Measurements from ENCODE around the gene GRIK4. TPM values are rescaled to one million over a fixed set of nuclear protein-coding genes. Genes with fewer than 3 reads are reported as not detected.

Gene GRIK4
- total RNA-seq, 1 experiment from 2014 or later: 3.3 TPM

- TF ChIP-seq PRDM15 (CRISPR knock-in tag; IDR thresholded peaks at IDR 0.05): no peak
Observed at GRCh38 chr11:120681434-120682331, 170.1 kb downstream of the GRIK4 start (continued).

GRCh38 chr11:120682332-120682649 lies 170.7 kb downstream of the GRIK4 start:
- DNase-seq (ENCODE audit: low spot score) (no peak), ATAC-seq (no peak)
- CTCF ChIA-PET: interaction anchor here (0.7 to 3.7 kb wide), 11 partner anchors 14 to 471 kb away, joined by 3 to 32 read pairs (median 4); partner anchors contain the start of gene GRIK4
- Mint-ChIP-seq H3K27ac (peak overlapping the region; percentile 18; the same call in 1 of the 2 replicates), H3K9me3 (peaks cover 4% of the 10 kb centered on the region; the same call in 1 of the 2 replicates), H3K4me1 (peaks cover 22% of the 10 kb centered on the region), H3K4me3 (no peak overlapping the region), H3K36me3 (no peaks in the 10 kb centered on the region), H3K27me3 (ENCODE audit: low read depth) (no peaks in the 10 kb centered on the region)
- POLR2A ChIA-PET: interaction anchor here (0.6 to 1.1 kb wide), 2 partner anchors 21 to 527 kb away, joined by 4 to 5 read pairs; no protein-coding TSS in a partner anchor
- no peak for TF ChIP-seq ZBTB21 (CRISPR knock-in tag; IDR thresholded peaks at IDR 0.05; ENCODE audit: borderline replicate concordance)
- TF ChIP-seq ERG (CRISPR knock-in tag; IDR thresholded peaks at IDR 0.05): no peak
- TF ChIP-seq, protein P1, sequence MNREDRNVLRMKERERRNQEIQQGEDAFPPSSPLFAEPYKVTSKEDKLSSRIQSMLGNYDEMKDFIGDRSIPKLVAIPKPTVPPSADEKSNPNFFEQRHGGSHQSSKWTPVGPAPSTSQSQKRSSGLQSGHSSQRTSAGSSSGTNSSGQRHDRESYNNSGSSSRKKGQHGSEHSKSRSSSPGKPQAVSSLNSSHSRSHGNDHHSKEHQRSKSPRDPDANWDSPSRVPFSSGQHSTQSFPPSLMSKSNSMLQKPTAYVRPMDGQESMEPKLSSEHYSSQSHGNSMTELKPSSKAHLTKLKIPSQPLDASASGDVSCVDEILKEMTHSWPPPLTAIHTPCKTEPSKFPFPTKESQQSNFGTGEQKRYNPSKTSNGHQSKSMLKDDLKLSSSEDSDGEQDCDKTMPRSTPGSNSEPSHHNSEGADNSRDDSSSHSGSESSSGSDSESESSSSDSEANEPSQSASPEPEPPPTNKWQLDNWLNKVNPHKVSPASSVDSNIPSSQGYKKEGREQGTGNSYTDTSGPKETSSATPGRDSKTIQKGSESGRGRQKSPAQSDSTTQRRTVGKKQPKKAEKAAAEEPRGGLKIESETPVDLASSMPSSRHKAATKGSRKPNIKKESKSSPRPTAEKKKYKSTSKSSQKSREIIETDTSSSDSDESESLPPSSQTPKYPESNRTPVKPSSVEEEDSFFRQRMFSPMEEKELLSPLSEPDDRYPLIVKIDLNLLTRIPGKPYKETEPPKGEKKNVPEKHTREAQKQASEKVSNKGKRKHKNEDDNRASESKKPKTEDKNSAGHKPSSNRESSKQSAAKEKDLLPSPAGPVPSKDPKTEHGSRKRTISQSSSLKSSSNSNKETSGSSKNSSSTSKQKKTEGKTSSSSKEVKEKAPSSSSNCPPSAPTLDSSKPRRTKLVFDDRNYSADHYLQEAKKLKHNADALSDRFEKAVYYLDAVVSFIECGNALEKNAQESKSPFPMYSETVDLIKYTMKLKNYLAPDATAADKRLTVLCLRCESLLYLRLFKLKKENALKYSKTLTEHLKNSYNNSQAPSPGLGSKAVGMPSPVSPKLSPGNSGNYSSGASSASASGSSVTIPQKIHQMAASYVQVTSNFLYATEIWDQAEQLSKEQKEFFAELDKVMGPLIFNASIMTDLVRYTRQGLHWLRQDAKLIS (CRISPR knock-in tag; IDR thresholded peaks at IDR 0.05; ENCODE audit: borderline replicate concordance): no peak
- no peak for TF ChIP-seq GABPB1 (CRISPR knock-in tag; IDR thresholded peaks at IDR 0.05)
- TF ChIP-seq GTF2I (CRISPR knock-in tag; conservative IDR thresholded peaks at IDR 0.05): no peak
- TF ChIP-seq, protein P2, sequence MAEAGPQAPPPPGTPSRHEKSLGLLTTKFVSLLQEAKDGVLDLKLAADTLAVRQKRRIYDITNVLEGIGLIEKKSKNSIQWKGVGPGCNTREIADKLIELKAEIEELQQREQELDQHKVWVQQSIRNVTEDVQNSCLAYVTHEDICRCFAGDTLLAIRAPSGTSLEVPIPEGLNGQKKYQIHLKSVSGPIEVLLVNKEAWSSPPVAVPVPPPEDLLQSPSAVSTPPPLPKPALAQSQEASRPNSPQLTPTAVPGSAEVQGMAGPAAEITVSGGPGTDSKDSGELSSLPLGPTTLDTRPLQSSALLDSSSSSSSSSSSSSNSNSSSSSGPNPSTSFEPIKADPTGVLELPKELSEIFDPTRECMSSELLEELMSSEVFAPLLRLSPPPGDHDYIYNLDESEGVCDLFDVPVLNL (CRISPR knock-in tag; IDR thresholded peaks at IDR 0.05; ENCODE audit: borderline replicate concordance, low read depth): no peak
- TF ChIP-seq GRHL2 (CRISPR knock-in tag; IDR thresholded peaks at IDR 0.05; ENCODE audit: insufficient replicate concordance, severe bottlenecking): no peak
- TF ChIP-seq ATF3 (CRISPR knock-in tag; conservative IDR thresholded peaks at IDR 0.05): no peak
- TF ChIP-seq, protein P3, sequence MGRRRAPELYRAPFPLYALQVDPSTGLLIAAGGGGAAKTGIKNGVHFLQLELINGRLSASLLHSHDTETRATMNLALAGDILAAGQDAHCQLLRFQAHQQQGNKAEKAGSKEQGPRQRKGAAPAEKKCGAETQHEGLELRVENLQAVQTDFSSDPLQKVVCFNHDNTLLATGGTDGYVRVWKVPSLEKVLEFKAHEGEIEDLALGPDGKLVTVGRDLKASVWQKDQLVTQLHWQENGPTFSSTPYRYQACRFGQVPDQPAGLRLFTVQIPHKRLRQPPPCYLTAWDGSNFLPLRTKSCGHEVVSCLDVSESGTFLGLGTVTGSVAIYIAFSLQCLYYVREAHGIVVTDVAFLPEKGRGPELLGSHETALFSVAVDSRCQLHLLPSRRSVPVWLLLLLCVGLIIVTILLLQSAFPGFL (CRISPR knock-in tag; IDR thresholded peaks at IDR 0.05; ENCODE audit: borderline replicate concordance): no peak
- no peak for TF ChIP-seq KAT7 (CRISPR knock-in tag; IDR thresholded peaks at IDR 0.05; ENCODE audit: borderline replicate concordance)
- TF ChIP-seq ZNF671 (CRISPR knock-in tag; IDR thresholded peaks at IDR 0.05): no peak
- no peak for TF ChIP-seq NFYB (CRISPR knock-in tag; conservative IDR thresholded peaks at IDR 0.05; ENCODE audit: low read depth)
- no peak for TF ChIP-seq E2F5 (CRISPR knock-in tag; IDR thresholded peaks at IDR 0.05)
- TF ChIP-seq HMGXB4 (CRISPR knock-in tag; IDR thresholded peaks at IDR 0.05): no peak
- no peak for TF ChIP-seq TCF7 (CRISPR knock-in tag; IDR thresholded peaks at IDR 0.05; ENCODE audit: low read depth)
- TF ChIP-seq, protein P4, sequence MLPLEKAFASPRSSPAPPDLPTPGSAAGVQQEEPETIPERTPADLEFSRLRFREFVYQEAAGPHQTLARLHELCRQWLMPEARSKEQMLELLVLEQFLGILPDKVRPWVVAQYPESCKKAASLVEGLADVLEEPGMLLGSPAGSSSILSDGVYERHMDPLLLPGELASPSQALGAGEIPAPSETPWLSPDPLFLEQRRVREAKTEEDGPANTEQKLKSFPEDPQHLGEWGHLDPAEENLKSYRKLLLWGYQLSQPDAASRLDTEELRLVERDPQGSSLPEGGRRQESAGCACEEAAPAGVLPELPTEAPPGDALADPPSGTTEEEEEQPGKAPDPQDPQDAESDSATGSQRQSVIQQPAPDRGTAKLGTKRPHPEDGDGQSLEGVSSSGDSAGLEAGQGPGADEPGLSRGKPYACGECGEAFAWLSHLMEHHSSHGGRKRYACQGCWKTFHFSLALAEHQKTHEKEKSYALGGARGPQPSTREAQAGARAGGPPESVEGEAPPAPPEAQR (CRISPR knock-in tag; IDR thresholded peaks at IDR 0.05): no peak
- no peak for TF ChIP-seq HMGA2 (CRISPR knock-in tag; IDR thresholded peaks at IDR 0.05)

All from WTC11 (cell line).